Stimulated activated naive B cell treated with anti-CD40 and anti-IgM and Interleukin-4, amounts not matched to agents 10 μg/mL and 1 μg/mL and 100 μg/mL, for 72 hours (primary cell): Measurements from ENCODE around the gene PHACTR3.

Source experiments
- ATAC-seq, 2 donors: fragments of 150-1000 bp; cut with Tn5 transposase; replicated peaks; 2 replicates each; pipeline ENCODE4 v1.10.0; 2021; ENCODE audit warnings: moderate library complexity in 1 of 2
- DNase-seq: peaks from one replicate; pipeline ENCODE4 v3.0.0; 2021
- H3K27ac Mint-ChIP-seq: one replicate; pipeline ENCODE4 v1.8.0; 2022; ENCODE audit warnings: mild to moderate bottlenecking, mixed read lengths
- H3K27me3 Mint-ChIP-seq, 2 donors: one replicate each; pipeline ENCODE4 v1.8.0; 2022; ENCODE audit warnings: mixed read lengths in 2 of 2
- H3K36me3 Mint-ChIP-seq, 2 donors: one replicate each; pipeline ENCODE4 v1.8.0; 2022; ENCODE audit warnings: mixed read lengths in 2 of 2, mild to moderate bottlenecking in 1 of 2
- H3K4me1 Mint-ChIP-seq, 2 donors: one replicate each; pipeline ENCODE4 v1.8.0; 2022; ENCODE audit warnings: mixed read lengths in 2 of 2, mild to moderate bottlenecking in 1 of 2
- H3K4me3 Mint-ChIP-seq, 2 donors: one replicate each; pipeline ENCODE4 v1.8.0; 2022; ENCODE audit warnings: mild to moderate bottlenecking in 2 of 2, mixed read lengths in 2 of 2, moderate library complexity in 1 of 2
- H3K9me3 Mint-ChIP-seq, 2 donors: one replicate each; pipeline ENCODE4 v1.8.0; 2022; ENCODE audit warnings: mixed read lengths in 2 of 2, mild to moderate bottlenecking in 1 of 2

Gene PHACTR3

DNA sequence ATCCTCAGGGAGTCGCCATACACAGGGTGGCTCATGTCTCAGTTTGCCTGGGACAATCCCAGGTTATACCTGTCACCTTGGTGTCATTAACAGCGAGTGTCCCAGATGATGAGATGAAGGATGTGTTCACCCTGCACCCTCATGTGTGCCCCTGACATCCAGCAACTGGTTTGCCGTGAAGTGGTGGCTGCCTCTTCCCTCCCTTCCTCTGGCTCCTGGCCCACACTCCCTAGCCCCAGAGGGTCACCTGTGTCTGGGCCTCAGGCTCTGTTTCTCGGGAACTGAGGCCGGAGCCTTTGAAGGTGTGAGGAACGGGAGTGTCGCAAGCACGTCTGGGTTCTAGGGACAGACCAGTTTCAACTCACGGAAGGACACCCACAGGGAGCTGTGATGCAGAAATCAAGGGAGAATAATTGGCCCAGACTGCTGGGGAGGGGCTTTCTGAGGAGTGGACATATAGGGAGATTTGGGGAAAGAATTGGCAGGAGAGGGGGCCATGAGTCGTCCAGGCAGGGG is 35.8 kb upstream of the PHACTR3 start:
- H3K9me3 Mint-ChIP-seq, result no peaks in the 10 kb centered on the region
- ATAC-seq (no peak), DNase-seq (no peak)
- no peaks in the 10 kb centered on the region for H3K36me3 Mint-ChIP-seq
- H3K27me3 Mint-ChIP-seq, result peaks cover 22 to 29% of the 10 kb centered on the region in 2 donors
- H3K4me3 Mint-ChIP-seq, result no peak overlapping the region
- H3K27ac Mint-ChIP-seq, result no peak overlapping the region
- H3K4me1 Mint-ChIP-seq, result peaks cover 2 to 9% of the 10 kb centered on the region in 2 donors

DNA sequence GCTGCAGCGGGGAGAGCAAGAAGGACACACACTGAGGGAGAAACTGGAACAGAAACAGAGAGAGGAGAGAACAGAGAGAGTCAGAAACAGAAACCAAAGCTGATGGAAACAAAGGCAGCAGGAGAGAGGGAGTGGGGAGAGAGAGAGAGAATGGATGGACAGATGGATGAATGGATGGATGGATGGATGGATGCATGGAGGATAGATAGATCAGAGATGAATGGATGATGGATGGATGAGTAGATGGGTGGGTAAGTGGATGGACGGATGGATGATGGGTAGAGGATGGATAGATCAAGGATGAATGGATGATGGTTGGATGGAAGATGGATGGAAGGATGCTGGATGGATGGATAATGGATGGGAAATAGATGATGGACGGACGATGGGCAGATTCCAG is 35.0 kb upstream of the PHACTR3 start:
- peaks cover 27 to 29% of the 10 kb centered on the region in 2 donors for H3K27me3 Mint-ChIP-seq
- no peak overlapping the region for H3K4me3 Mint-ChIP-seq
- no peaks in the 10 kb centered on the region for H3K36me3 Mint-ChIP-seq
- no peak overlapping the region for H3K27ac Mint-ChIP-seq
- DNase-seq, result no peak
- no peaks in the 10 kb centered on the region for H3K9me3 Mint-ChIP-seq
- H3K4me1 Mint-ChIP-seq, result peaks cover 2 to 9% of the 10 kb centered on the region in 2 donors
- no peak for ATAC-seq

DNA sequence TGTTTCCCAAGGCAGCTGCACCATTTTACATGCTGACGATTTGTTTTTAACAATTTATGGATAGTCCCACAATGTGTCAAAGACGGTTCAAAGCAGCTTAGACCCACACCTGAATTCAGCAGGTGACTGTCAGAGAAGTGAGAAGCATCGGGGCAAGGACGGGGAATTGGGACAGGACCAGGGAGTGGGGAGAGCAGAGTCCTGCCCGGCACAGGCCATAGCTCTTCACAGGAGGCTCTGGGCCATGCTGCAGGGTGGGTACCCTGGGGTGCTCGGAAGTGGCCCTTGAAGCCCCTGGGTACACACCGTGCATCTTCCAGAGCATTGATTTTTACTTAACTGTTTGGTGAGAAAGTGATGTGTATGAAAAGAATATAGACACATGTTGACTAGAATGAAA is 33.2 kb upstream of the PHACTR3 start:
- Mint-ChIP-seq H3K4me3 (peak overlapping the region in 1 of 2 donors; percentile 56), H3K27ac (no peak overlapping the region), H3K27me3 (peaks cover 38 to 46% of the 10 kb centered on the region in 2 donors), H3K9me3 (no peaks in the 10 kb centered on the region), H3K4me1 (peaks cover 2 to 9% of the 10 kb centered on the region in 2 donors), H3K36me3 (no peaks in the 10 kb centered on the region)
- no peak for ATAC-seq
- no peak for DNase-seq

DNA sequence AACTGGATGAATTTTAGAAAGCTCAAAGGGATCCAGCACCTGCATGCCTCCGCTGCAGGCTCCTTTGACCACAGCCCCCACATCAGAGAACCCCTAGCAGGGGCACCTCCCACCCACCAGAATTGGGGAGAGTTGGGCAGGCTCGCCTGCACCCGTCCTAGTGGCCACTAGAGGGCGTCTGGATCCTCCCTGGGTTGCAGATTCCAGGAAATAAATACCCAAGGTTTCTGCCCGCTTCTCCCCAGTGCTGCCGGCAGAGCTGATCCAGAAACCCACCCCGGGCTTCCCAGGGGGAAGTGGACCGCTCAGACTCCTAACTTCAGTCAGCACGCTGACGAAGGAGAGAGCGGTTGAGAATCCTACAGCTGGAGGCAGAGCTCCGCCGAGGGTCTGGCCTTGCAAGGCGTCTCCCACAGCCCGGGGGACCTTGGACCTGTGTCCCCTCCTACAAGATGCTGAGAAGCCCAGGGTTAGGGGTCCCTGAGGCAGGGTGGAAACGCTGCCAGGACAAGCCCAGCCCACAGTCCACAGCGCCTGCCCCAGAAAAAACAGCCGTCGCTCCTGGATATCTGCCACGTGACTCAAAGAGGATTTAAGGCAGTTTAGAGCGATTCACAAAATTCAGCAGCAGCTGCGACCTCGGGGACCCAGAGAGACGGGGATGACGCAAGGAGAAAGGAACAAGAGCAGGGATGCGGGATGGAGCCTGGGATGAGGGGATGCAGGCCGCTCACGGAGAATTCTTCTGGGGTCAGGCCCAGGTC is 32.6 kb upstream of the PHACTR3 start:
- H3K27me3 Mint-ChIP-seq, result peaks cover 44 to 51% of the 10 kb centered on the region in 2 donors
- peaks cover 2 to 9% of the 10 kb centered on the region in 2 donors for H3K4me1 Mint-ChIP-seq
- no peaks in the 10 kb centered on the region for H3K9me3 Mint-ChIP-seq
- peak overlapping the region; percentile 37 for H3K27ac Mint-ChIP-seq
- DNase-seq (peak; percentile 23), ATAC-seq (peak; percentile 70 to 72)
- H3K36me3 Mint-ChIP-seq, result no peaks in the 10 kb centered on the region
- peak overlapping the region; percentile 56 to 71 for H3K4me3 Mint-ChIP-seq

DNA sequence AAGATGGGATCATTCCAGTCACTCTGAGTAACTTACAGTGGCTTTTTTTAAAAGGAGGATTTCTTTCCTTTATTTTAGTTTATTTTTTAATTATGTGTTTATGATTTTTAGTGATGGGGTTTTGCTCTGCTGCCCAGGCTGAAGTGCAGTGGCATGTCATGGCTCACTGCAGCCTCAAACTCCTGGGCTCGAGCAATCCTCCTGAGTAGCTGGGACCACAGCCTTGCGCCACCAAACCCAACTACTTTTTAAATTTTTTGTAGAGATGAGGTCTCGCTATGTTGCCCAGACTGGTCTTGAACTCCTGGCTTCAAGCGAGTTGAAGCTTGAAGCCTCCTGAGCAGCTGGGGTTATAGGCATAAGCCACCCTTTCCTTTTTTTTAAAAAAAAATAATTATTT is 31.8 kb upstream of the PHACTR3 start:
- Mint-ChIP-seq H3K4me3 (no peak overlapping the region), H3K9me3 (no peaks in the 10 kb centered on the region), H3K4me1 (peaks cover 2 to 9% of the 10 kb centered on the region in 2 donors), H3K36me3 (no peaks in the 10 kb centered on the region), H3K27ac (no peak overlapping the region), H3K27me3 (peaks cover 44 to 51% of the 10 kb centered on the region in 2 donors)
- ATAC-seq, result no peak
- DNase-seq, result no peak

DNA sequence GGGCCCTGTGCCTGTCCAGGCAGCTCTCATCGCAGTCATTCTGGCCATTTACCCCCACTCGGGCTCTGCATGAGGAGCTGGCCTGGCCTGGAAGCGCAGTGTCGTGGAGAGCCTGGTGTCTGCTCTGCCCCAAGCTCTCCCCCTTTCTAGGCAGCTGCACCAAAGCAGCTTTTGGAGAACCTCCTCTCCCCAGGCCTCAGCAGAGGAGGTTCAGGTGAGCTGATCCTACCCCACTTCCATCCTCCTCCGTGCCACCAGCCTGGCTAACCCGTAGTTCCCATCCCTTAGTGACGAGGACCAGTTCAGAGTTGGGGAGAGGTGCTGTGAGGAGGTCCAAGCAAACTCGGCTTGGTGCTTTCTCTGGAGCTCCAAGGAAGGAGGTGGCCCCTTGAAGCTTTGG is 30.5 kb upstream of the PHACTR3 start:
- ATAC-seq, result no peak
- Mint-ChIP-seq H3K4me3 (no peak overlapping the region), H3K36me3 (peaks cover 0 to 3% of the 10 kb centered on the region in 2 donors), H3K27ac (no peak overlapping the region), H3K27me3 (peaks cover 48 to 57% of the 10 kb centered on the region in 2 donors), H3K9me3 (no peaks in the 10 kb centered on the region), H3K4me1 (peaks cover 2 to 9% of the 10 kb centered on the region in 2 donors)
- DNase-seq, result no peak

DNA sequence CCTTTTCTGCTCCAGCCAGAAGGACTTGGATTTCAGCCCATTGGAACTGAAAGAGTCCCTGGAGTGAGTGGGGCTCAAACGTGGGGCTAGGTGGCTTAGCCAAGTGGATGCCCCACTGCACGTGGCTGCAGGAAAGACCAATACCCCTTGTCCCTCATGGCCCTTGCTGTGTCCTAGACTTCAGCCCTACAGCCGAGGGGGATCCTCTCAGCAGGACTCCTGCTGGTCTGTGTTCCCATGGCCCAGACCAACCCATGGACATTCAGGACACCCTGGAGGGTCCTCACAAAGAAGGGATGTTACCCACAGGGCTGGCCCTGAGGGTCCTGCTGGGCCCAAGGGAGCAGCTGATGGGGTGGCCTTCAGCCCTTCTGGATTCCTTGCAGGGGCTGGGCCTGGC is 30.0 kb upstream of the PHACTR3 start:
- H3K4me3 Mint-ChIP-seq, result no peak overlapping the region
- peaks cover 50 to 62% of the 10 kb centered on the region in 2 donors for H3K27me3 Mint-ChIP-seq
- DNase-seq (no peak), ATAC-seq (no peak)
- no peaks in the 10 kb centered on the region for H3K9me3 Mint-ChIP-seq
- no peak overlapping the region for H3K27ac Mint-ChIP-seq
- peaks cover 0 to 3% of the 10 kb centered on the region in 2 donors for H3K36me3 Mint-ChIP-seq
- peaks cover 2 to 9% of the 10 kb centered on the region in 2 donors for H3K4me1 Mint-ChIP-seq

DNA sequence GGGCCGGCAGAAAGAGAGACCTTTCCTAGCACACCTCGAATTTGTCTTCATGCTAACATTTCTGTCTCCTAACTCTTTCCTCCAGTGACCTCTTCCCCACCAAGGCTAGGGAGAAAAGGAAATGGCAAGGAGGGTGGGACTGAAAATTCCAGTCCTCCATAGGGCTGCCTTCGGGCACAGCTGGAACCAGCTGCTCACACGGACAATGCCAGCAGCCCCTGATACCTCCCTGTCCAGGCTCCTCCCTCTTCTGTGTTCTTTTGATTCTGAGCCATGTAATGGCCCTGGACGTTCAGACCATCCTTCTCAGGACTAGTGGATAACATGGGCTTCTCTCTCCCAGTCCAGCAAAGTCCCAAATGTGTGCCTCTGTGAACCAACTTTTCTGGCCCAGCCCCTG is 29.1 kb upstream of the PHACTR3 start:
- H3K27ac Mint-ChIP-seq, result no peak overlapping the region
- H3K36me3 Mint-ChIP-seq, result peaks cover 0 to 3% of the 10 kb centered on the region in 2 donors
- no peak for DNase-seq
- H3K4me1 Mint-ChIP-seq, result peaks cover 2 to 9% of the 10 kb centered on the region in 2 donors
- H3K9me3 Mint-ChIP-seq, result no peaks in the 10 kb centered on the region
- H3K4me3 Mint-ChIP-seq, result no peak overlapping the region
- H3K27me3 Mint-ChIP-seq, result peaks cover 56 to 70% of the 10 kb centered on the region in 2 donors
- ATAC-seq, result no peak

DNA sequence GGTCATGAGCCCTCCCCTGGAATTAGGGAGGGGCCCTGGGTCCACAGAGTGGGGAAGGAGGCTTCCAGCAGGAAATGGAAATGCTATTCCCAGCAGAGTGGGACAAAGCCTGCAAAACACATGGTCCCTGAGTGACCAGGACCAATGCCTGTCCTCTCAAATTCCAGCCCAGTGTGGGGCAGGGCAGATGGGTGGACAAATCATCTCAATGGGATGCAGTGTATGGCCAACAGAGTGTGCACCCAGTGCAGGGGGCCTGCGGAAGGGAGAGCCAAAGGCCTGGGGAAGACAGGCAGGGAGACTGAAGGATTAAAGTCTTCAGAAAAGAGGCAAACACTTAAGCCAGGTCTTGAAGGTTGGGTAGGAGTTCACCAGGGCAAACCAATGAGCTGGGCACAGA is 28.7 kb upstream of the PHACTR3 start:
- DNase-seq (no peak), ATAC-seq (no peak)
- no peak overlapping the region for H3K27ac Mint-ChIP-seq
- peaks cover 0 to 3% of the 10 kb centered on the region in 2 donors for H3K36me3 Mint-ChIP-seq
- H3K9me3 Mint-ChIP-seq, result no peaks in the 10 kb centered on the region
- H3K4me1 Mint-ChIP-seq, result peaks cover 2 to 9% of the 10 kb centered on the region in 2 donors
- H3K4me3 Mint-ChIP-seq, result no peak overlapping the region
- H3K27me3 Mint-ChIP-seq, result peaks cover 56 to 70% of the 10 kb centered on the region in 2 donors

DNA sequence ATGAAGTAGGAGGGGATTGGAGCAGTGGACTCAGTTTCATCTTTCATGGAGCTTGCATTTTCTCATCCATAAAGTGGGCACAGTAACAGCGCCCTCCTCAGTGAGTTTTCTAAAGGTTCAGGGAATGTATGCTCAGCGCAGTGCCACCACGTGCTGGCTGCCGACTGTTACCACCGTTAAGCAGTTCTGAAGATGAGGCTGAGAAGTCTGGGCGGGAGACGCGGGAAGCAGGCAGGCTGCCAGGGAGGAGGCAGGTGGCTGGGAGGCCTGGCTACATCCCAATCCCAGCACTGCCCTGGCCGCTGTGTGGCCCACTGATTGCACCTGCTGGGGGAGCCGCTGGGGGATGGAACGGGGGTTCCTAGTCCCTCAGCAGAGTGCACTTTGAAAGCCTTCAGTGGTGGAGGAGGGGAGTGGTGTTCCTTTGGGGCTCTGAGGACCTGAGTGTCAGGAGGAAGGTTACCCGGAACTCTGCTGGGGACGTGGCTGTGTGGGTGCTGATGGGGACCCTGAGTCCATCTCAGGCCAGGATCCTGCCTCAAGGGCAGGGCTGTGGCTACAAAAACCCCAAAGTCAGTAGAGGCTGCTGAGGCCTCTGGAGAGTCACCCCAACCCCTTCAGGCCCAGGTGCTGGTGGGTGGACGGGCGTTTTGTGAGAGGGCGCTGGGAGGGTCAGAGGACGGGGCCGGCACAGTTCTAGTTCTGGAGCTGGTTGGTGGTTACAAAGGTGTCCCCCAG is 28.0 kb upstream of the PHACTR3 start:
- Mint-ChIP-seq H3K36me3 (peaks cover 0 to 3% of the 10 kb centered on the region in 2 donors), H3K4me1 (peaks cover 2 to 9% of the 10 kb centered on the region in 2 donors), H3K9me3 (no peaks in the 10 kb centered on the region), H3K27me3 (peaks cover 56 to 64% of the 10 kb centered on the region in 2 donors), H3K4me3 (no peak overlapping the region), H3K27ac (no peak overlapping the region)
- DNase-seq (no peak), ATAC-seq (no peak)

DNA sequence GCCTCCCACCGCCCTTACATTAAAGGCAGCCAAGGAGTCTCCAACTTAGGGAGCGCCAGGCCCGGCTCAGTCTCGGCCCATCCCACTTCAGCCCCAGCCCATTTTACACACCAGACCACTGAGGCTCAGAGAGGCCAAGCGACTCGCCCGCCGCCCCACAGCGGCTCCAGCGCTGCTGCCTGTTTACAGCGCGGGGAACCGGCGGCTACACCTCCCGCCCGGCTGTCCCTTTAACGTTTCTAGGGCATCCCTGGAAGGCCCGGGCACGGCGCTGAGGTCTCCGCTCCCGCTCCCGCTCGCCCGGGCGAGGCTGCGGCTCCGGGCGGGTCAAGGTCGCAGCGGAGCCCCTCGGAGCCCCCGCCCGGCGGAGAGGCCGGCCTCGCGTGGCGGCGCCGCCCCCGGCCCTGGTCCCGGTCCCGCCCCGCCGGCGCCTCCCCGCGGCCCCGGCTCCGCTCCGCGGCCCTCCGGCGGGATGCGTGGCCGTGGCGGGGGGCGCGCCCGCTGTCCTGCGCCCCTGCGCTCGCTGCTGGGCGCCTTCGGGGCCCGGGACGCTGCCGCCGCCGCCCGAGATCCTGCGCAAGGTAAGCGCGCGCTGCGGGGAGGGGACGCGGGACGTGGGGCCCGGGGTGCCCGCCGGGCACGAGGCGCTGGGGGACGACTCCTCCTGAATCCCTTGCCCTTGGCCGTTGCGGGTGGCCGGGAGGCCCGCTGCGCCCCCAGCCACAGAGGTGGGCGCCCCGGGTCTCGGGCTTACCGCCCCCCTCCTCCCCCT is 27.1 kb upstream of the PHACTR3 start:
- Mint-ChIP-seq H3K4me3 (no peak overlapping the region), H3K27me3 (peaks cover 54 to 56% of the 10 kb centered on the region in 2 donors), H3K9me3 (no peaks in the 10 kb centered on the region), H3K4me1 (peaks cover 0 to under 1% of the 10 kb centered on the region in 2 donors), H3K27ac (no peak overlapping the region), H3K36me3 (peaks cover 0 to 3% of the 10 kb centered on the region in 2 donors)
- DNase-seq (no peak), ATAC-seq (no peak)

DNA sequence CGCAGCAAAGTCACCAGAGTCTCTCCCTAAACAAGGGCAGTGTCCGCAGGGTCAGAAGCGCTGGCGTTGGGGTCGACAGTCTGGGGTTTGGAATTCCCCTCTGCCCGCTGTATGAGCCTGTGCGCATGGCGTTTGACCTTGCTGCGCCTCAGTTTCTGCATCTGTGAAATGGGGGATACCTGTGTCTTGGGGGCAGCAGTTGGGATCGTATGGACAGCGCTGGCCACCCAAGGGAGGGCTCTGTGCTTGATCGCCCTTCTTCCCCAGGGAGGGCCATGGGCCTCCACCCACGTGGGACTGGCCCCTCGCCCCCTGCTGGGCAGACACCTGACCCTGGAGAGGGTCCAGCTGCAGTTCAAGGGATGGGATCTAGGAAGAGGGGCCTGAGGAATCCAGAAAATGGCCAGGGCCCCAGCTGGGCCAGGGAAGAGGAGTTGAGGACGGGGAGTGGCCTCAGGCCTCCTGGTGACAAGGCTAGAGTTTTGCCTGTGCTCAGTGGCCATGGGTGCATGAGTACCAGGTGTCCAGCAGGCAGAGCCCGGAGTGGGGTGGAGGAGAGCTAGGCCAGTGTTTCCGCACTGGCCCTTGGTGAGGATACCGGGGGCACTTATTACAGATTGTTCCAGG is 26.4 kb upstream of the PHACTR3 start:
- ATAC-seq (no peak), DNase-seq (no peak)
- Mint-ChIP-seq H3K4me1 (no peaks in the 10 kb centered on the region), H3K27me3 (peaks cover 54% of the 10 kb centered on the region in 2 donors), H3K27ac (no peak overlapping the region), H3K36me3 (peaks cover 0 to 3% of the 10 kb centered on the region in 2 donors), H3K9me3 (no peaks in the 10 kb centered on the region), H3K4me3 (no peak overlapping the region)

DNA sequence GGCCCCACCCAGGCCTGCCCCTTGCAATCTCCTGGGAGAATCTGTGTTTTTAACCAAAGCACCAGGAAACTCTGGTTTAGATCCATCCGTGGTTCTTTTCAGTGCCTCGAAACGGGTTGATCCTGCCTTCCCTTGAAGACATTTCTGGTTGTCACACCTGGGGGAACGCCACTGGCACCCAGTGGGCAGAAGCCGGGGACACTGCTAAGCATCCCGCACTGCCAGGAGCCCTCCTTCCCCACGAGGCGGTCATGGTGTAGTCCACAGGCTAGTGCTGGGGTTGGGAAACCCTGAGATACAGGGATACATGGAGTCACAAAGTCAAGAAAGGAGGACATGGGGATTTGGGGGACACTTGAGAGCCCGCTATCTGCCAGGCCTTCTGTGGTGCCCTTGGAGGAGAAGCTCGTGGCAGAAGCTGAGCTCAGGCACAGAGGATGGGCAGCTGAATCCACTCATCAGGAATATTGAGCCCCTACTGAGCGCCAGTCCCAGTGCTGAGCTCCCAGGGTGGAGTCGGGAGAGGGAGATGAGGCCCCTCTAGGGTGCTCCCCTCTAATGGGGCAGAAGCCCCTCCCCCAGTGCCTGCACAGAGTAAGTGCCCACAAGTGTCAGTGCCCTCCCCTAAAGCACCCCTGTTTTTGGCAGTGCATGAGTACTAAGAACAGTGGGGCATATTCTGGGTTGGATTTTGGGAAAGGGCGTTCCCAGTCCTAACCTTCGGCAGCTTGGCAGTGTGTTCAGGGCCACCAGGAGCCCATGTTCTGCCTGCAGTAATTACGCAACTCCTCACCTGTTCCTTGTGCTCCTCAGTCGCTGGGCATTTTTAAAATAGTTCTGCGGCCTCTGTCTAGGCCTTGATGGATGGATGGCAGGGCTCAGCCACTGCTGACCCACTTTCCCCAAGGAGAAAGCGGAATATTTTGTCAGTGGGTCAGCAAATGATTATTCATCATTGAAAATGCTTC is 25.6 kb upstream of the PHACTR3 start:
- H3K27ac Mint-ChIP-seq, result no peak overlapping the region
- no peak for ATAC-seq

More for the DNA sequence above, 25.6 kb upstream of the PHACTR3 start:
- Mint-ChIP-seq H3K4me3 (no peak overlapping the region), H3K9me3 (no peaks in the 10 kb centered on the region), H3K4me1 (no peaks in the 10 kb centered on the region), H3K36me3 (peaks cover 0 to 3% of the 10 kb centered on the region in 2 donors), H3K27me3 (peaks cover 48 to 49% of the 10 kb centered on the region in 2 donors)
- no peak for DNase-seq
